SK-N-MC (cell line): ENCODE results near the gene PLOD1.

Experiments used
- DNase-seq: peaks from one replicate; pipeline ENCODE4 v3.0.0-alpha.2; 2011; ENCODE audit warnings: low read depth, low spot score
- H3K27ac ChIP-seq: fragments of 200-600 bp; sonication (generic); 2 replicates; pipeline ENCODE4 v1.5.1; 2016; ENCODE audit warnings: mixed run types
- H3K36me3 ChIP-seq: fragments of 200-600 bp; sonication (generic); 2 replicates; pipeline ENCODE4 v1.6.1; 2017; ENCODE audit warnings: antibody characterized with exemption, low read length, mixed read lengths; ENCODE audit not compliant: insufficient read depth
- H3K4me3 ChIP-seq: fragments of 200-600 bp; sonication (generic); 2 replicates; pipeline ENCODE4 v1.5.1; 2016
- H3K9ac ChIP-seq: fragments of 200-600 bp; sonication (generic); 2 replicates; pipeline ENCODE4 v1.8.0; 2017; ENCODE audit warnings: mixed run types, mixed read lengths; ENCODE audit not compliant: insufficient read length
- H3K9me3 ChIP-seq: fragments of 200-600 bp; sonication (generic); 2 replicates; pipeline ENCODE4 v1.6.1; 2017; ENCODE audit warnings: low read depth, mild to moderate bottlenecking, antibody characterized with exemption, low read length, moderate library complexity, mixed read lengths
- EZH2 ChIP-seq: fragments of 200-600 bp; sonication (generic); IDR thresholded peaks from one replicate; pipeline ENCODE4 v1.6.1; 2017; ENCODE audit warnings: antibody characterized with exemption
- FOXP2 ChIP-seq: optimal IDR thresholded peaks from 2 replicates; pipeline ENCODE3; 2011; ENCODE audit warnings: mild to moderate bottlenecking, moderate library complexity; ENCODE audit not compliant: insufficient read depth; ENCODE audit errors: extremely low read length, control extremely low read depth
- POLR2AphosphoS5 ChIP-seq: IDR thresholded peaks from 2 replicates; pipeline ENCODE4 v1.6.1; 2012; ENCODE audit warnings: mild to moderate bottlenecking, low read depth, low read length, borderline replicate concordance

Gene PLOD1

DNA sequence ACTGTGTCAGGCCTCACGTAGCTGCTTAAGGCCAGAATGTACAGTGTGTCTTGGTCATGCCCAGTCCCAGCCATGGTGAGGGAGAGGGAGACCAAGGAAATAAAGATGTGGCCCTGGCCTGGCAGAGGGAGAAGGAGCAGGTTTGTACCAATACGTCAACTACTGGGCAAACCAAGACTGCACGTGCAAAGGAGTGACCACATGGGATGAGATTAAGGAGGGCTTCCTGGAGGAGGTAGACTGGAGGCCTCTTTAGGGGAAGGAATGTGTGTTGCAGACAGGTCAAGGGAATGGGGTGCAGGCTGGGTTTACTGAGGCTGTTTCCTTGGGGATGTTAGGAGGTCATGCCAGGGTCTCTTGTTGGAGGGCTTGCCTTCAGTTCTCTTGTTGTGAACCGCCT lies 7.8 kb downstream of the PLOD1 start:
- Histone ChIP-seq H3K9me3 (no peaks in the 10 kb centered on the region), H3K9ac (no peak overlapping the region), H3K36me3 (no peaks in the 10 kb centered on the region), H3K4me3 (no peak overlapping the region), H3K27ac (no peak overlapping the region)
- no peak for DNase-seq
- no peak for TF ChIP-seq POLR2AphosphoS5
- no peak for TF ChIP-seq EZH2
- no peak for TF ChIP-seq FOXP2

DNA sequence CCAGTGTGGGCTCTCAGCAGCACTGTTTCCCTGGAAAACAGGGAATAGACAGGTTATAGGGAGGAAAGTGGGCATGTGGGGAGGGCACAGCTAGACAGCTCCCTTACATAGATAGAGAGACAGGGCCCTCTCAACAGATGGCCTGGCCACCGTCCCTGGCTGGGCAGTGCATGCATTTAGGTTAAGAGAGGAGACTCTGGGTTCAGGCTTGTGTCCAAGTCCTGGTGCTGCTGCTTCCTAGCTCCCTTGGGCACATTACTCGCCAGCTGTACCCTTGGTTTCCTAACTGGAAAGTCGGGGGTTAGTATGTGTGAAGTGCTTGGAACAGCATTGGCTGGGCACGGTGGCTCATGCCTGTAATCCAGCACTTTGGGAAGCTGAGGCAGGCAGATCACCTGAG lies 9.1 kb downstream of the PLOD1 start:
- H3K9me3 ChIP-seq, result no peaks in the 10 kb centered on the region
- H3K36me3 ChIP-seq, result no peaks in the 10 kb centered on the region
- H3K9ac ChIP-seq, result no peak overlapping the region
- TF ChIP-seq POLR2AphosphoS5 (no peak), FOXP2 (no peak), EZH2 (no peak)
- DNase-seq, result no peak
- H3K4me3 ChIP-seq, result no peak overlapping the region
- no peak overlapping the region for H3K27ac ChIP-seq

DNA sequence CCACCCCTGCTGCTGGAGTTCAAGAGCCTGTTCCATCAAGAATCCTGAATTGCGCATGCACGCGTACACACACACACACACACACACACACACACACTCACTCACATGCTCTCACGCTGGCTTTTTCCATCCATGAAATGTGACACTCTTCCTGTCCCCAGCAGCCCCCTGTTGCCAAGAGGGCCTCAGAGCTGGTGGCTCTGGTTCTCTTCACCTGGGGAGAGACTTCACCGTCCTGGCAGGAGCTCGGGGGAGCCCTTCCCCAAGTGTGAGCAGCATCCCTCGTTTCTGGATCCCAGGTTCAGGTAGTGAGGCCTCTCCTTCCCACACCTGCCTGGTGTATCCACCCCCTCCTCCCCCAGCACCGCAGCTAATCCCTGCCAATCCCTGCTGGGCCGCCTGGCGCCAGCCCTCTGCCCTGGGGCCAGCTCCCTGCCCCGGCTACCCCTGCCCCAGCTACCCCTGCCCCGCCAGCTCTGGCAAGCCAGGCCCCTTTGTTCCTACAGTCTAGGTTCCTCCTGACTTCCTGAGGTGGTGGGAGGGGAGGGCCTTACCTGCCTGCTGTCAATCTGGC lies 9.9 kb downstream of the PLOD1 start:
- H3K9ac ChIP-seq, result no peak overlapping the region
- no peak for DNase-seq

DNA sequence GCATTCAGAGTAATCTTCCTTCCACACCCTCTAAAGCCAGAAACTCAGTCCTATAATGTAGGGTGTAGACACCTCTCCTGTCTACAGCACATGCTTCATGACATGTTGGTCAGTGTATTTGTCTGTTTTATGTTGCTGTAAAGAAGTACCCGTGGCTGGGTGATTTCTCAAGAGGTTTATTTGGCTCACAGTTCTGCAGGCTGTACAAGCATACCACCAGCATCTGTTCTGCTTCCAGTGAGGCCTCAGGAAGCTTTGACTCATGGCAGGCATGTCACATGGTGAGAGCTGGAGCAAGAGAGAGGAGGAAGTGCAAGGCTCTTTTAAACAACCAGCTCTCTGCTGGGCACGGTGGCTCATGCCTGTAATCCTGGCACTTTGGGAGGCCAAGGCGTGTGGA lies 12.1 kb downstream of the PLOD1 start:
- no peak overlapping the region for H3K27ac ChIP-seq
- DNase-seq, result no peak
- no peak overlapping the region for H3K4me3 ChIP-seq
- no peaks in the 10 kb centered on the region for H3K9me3 ChIP-seq
- TF ChIP-seq POLR2AphosphoS5 (no peak), EZH2 (no peak), FOXP2 (no peak)
- H3K9ac ChIP-seq, result no peak overlapping the region
- no peaks in the 10 kb centered on the region for H3K36me3 ChIP-seq

More for the DNA sequence above, 9.9 kb downstream of the PLOD1 start:
- Histone ChIP-seq H3K9me3 (no peaks in the 10 kb centered on the region), H3K4me3 (no peak overlapping the region), H3K27ac (no peak overlapping the region), H3K36me3 (no peaks in the 10 kb centered on the region)
- TF ChIP-seq FOXP2 (no peak), EZH2 (no peak), POLR2AphosphoS5 (no peak)

DNA sequence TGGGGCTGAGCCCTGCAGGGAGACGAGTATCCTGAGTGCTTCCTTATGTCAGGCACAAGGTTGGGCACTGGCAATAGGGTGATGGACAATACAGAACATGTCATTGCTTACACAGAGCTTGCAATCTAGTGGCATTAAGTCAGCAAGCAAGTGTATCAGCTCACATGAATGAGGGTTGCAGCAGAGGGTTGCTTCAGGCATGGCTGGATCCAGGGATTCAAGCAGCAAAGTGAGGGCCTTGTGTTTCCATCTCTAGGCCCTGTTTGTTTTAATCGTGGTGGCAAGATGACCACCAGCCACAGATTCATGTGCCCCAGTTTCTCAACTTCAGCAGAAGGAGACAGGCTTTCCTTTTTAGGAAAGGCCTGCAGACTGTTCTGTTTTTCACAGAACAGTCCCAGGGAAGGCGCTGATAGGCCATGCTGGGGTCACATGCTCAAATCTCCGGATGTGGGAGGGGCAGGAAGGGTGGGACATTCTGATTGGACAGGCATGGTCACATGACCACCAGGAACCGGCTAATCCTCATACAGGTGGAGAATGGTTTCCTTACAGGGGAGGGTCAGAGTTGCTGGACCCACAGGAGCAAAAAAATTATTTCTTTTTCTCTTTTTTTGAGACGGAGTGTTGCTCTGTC lies 14.4 kb downstream of the PLOD1 start:
- no peak overlapping the region for H3K27ac ChIP-seq
- H3K9ac ChIP-seq, result no peak overlapping the region
- DNase-seq, result no peak
- H3K4me3 ChIP-seq, result no peak overlapping the region
- H3K36me3 ChIP-seq, result no peaks in the 10 kb centered on the region
- H3K9me3 ChIP-seq, result no peaks in the 10 kb centered on the region
- TF ChIP-seq POLR2AphosphoS5, result no peak
- TF ChIP-seq EZH2, result no peak
- TF ChIP-seq FOXP2, result no peak

DNA sequence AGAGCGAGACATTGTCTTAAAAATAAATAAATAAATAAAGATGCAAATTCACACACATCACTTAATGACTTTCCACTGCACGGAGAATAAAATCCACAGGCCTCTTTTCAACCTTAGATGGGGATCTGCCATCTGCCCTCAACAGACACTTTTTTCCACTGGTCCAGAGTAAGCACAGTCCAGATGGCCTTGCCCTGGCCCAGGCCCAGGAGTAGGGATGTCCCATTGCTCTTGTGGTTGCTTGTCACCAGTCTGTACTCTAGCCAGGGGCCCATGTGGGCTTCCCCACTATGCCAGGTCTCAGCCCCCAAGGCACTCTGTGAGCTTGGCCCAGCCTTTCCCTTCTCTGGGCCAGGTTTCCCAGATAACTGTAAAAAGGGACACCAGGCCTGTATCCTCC lies 17.4 kb downstream of the PLOD1 start:
- Histone ChIP-seq H3K9ac (no peak overlapping the region), H3K27ac (no peak overlapping the region), H3K36me3 (no peaks in the 10 kb centered on the region), H3K9me3 (no peaks in the 10 kb centered on the region), H3K4me3 (no peak overlapping the region)
- DNase-seq, result no peak
- TF ChIP-seq POLR2AphosphoS5 (no peak), EZH2 (no peak), FOXP2 (no peak)

DNA sequence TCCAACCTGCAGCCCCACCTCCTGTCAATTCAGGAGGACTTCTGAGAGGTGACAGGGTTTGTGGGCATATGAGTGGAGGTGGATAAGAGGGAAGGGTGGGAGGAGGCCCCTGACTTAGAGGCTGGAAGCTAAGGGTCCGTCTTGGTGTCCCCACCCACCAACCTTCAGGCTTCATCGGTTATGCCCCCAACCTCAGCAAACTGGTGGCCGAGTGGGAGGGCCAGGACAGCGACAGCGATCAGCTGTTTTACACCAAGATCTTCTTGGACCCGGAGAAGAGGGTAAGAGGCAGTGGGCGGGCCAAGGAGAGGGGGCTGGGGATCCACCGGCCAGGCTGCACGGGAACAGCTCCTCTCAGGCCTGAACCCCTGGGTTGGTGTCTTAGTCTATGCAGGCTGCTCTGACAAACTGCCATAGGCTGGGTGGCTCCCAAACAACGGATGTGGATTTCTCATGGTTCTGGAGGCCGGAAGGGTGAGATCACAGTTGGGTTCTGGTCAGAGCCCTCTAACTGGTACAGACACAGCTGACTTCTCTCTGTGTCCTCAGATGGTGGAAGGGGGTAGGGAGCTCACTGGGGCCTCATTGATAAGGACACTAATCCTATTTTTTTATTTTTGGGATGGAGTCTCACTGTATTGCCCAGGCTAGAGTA lies 18.1 kb downstream of the PLOD1 start:
- Histone ChIP-seq H3K36me3 (no peaks in the 10 kb centered on the region), H3K9ac (no peak overlapping the region), H3K9me3 (no peaks in the 10 kb centered on the region), H3K27ac (no peak overlapping the region), H3K4me3 (no peak overlapping the region)
- TF ChIP-seq POLR2AphosphoS5 (no peak), EZH2 (no peak), FOXP2 (no peak)
- no peak for DNase-seq

DNA sequence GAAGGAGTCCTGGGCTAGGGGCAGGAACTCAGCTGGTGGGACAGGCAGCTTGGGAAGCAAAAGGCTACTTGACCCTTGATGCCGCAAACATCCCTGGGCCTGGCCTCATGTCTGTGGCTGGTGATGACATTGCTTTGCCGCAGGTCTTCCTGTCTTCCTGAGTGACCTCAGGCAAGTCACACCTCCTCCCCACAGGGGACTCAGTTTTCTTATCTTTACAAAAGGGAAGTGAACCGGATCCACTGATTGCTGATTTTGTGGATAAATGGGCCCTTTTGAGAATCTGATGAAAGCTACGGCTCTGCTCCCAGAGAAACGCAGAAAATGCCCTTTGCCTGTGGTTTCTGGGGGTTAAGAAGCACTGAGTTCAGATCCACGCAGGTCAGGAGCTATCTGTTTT lies 20.7 kb downstream of the PLOD1 start:
- peaks cover 4% of the 10 kb centered on the region; the same call in 1 of the 2 replicates for H3K36me3 ChIP-seq
- DNase-seq, result no peak
- H3K9ac ChIP-seq, result no peak overlapping the region
- H3K27ac ChIP-seq, result no peak overlapping the region
- H3K9me3 ChIP-seq, result no peaks in the 10 kb centered on the region
- H3K4me3 ChIP-seq, result no peak overlapping the region
- TF ChIP-seq POLR2AphosphoS5, result no peak
- TF ChIP-seq EZH2, result no peak
- TF ChIP-seq FOXP2, result no peak

DNA sequence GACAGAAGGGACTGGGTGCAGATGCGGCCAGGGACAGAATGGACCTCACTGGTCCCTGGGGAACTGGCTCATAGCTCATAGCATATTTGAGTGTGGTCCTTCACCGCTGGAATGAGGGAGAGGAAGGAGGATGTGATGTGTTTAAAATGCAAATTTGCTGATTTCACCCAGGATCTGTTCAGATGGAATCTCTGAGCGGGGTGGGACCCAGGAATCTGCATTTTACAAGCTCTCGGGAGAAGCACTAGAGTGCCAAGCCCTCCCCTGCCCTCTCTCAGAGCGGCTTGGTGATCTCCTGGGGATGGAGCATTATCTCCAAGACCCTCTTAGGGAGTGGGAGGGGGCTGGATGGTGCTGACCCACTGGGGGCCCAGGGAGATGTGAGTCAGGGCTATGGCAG lies 22.9 kb downstream of the PLOD1 start:
- TF ChIP-seq FOXP2, result no peak
- TF ChIP-seq EZH2, result no peak
- TF ChIP-seq POLR2AphosphoS5, result no peak
- no peaks in the 10 kb centered on the region for H3K9me3 ChIP-seq
- H3K4me3 ChIP-seq, result no peak overlapping the region
- no peak overlapping the region for H3K27ac ChIP-seq
- no peak overlapping the region for H3K9ac ChIP-seq
- H3K36me3 ChIP-seq, result peaks cover 4% of the 10 kb centered on the region; the same call in 1 of the 2 replicates
- DNase-seq, result no peak
